ENCODE results near the gene CTBP1.

- TF ChIP-seq, protein P1, sequence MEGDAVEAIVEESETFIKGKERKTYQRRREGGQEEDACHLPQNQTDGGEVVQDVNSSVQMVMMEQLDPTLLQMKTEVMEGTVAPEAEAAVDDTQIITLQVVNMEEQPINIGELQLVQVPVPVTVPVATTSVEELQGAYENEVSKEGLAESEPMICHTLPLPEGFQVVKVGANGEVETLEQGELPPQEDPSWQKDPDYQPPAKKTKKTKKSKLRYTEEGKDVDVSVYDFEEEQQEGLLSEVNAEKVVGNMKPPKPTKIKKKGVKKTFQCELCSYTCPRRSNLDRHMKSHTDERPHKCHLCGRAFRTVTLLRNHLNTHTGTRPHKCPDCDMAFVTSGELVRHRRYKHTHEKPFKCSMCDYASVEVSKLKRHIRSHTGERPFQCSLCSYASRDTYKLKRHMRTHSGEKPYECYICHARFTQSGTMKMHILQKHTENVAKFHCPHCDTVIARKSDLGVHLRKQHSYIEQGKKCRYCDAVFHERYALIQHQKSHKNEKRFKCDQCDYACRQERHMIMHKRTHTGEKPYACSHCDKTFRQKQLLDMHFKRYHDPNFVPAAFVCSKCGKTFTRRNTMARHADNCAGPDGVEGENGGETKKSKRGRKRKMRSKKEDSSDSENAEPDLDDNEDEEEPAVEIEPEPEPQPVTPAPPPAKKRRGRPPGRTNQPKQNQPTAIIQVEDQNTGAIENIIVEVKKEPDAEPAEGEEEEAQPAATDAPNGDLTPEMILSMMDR (optimal IDR thresholded peaks at IDR 0.05 in 1 of 3, IDR thresholded peaks at IDR 0.05 in 1 of 3, conservative IDR thresholded peaks at IDR 0.05 in 1 of 3; ENCODE audit: extremely low read depth in 1 of 3, insufficient read depth in 2 of 3, low read length in 3 of 3): no peak
- no peak for TF ChIP-seq EZH2 (IDR thresholded peaks at IDR 0.05; ENCODE audit: low read length)
Measured at GRCh38 chr4:1207603-1208265, 41.2 kb downstream of the CTBP1 start.

Data from keratinocyte (primary cell).